IMR-90 (cell line): ENCODE measurements around the gene GP1BA. TPM values are rescaled to one million over a fixed set of nuclear protein-coding genes. Genes with fewer than 3 reads are reported as not detected.
A peak's percentile ranks its signal among the peaks of the same experiment; 100 is the strongest.

Experiments used
- ATAC-seq: fragments of 200-7000 bp; cut with Tn5 transposase; 2 replicates; pipeline ENCODE4 v1.9.1; 2020; ENCODE audit warnings: low read depth, mild to moderate bottlenecking, moderate library complexity
- BruUV-seq: library from RNA; stranded (reverse); fragments of 400-500 nt; replicated peaks from 2 replicates; lab custom pipeline; 2021; lab: Mats Ljungman, UMichigan
- CTCF ChIA-PET: fragments of 300-600 bp; formaldehyde crosslinking; extraction: SDS; loops from one replicate; lab custom pipeline; 2021; ENCODE audit warnings: antibody characterized with exemption; lab: Yijun Ruan, JAX
- POLR2A ChIA-PET: fragments of 300-600 bp; sonication (Branson Sonifier 250); formaldehyde crosslinking; loops from one replicate; lab custom pipeline; 2022; ENCODE audit warnings: antibody characterized with exemption; ENCODE audit not compliant: unreplicated experiment; lab: Charles Lee
- DNase-seq: peaks from one replicate; pipeline ENCODE4 v3.0.0; 2013
- H2AFZ ChIP-seq: replicated peaks from 2 replicates; pipeline ENCODE3; 2013; ENCODE audit warnings: low read length, mild to moderate bottlenecking; ENCODE audit not compliant: poor library complexity
- H2AK5ac ChIP-seq: 2 replicates; pipeline ENCODE4 v1.6.1; 2013; ENCODE audit warnings: low read depth, low read length, inconsistent platforms
- H2AK9ac ChIP-seq: replicated peaks from 2 replicates; pipeline ENCODE3; 2013; ENCODE audit warnings: mild to moderate bottlenecking, low read depth, low read length, moderate library complexity; ENCODE audit not compliant: poor library complexity
- H2BK120ac ChIP-seq: 2 replicates; pipeline ENCODE4 v1.6.1; 2013; ENCODE audit warnings: low read depth, low read length, inconsistent platforms
- H2BK15ac ChIP-seq: 3 replicates; pipeline ENCODE4 v1.6.1; 2013; ENCODE audit warnings: low read depth, low read length, inconsistent platforms
- H2BK20ac ChIP-seq: 2 replicates; pipeline ENCODE4 v1.6.1; 2013; ENCODE audit warnings: low read depth, mild to moderate bottlenecking, inconsistent platforms, low read length, moderate library complexity
- H2BK5ac ChIP-seq: 2 replicates; pipeline ENCODE4 v1.6.1; 2013; ENCODE audit warnings: mild to moderate bottlenecking, low read depth, low read length, inconsistent platforms; ENCODE audit not compliant: poor library complexity, severe bottlenecking
- H3K14ac ChIP-seq: replicated peaks from 2 replicates; pipeline ENCODE4 v1.6.1; 2013; ENCODE audit warnings: low read depth, low read length, inconsistent platforms
- H3K18ac ChIP-seq: 2 replicates; pipeline ENCODE4 v1.6.1; 2013; ENCODE audit warnings: low read depth, low read length, control low read depth
- H3K23ac ChIP-seq: 2 replicates; pipeline ENCODE4 v1.6.1; 2013; ENCODE audit warnings: low read depth, low read length, inconsistent platforms
- H3K27ac ChIP-seq: 2 replicates; pipeline ENCODE4 v1.5.1; 2013; ENCODE audit warnings: mild to moderate bottlenecking, control low read depth, low read length; ENCODE audit not compliant: insufficient read depth
- H3K27me3 ChIP-seq: 2 replicates; pipeline ENCODE4 v1.6.1; 2013; ENCODE audit warnings: low read length; ENCODE audit not compliant: control insufficient read depth, insufficient read depth
- H3K36me3 ChIP-seq: 2 replicates; pipeline ENCODE4 v1.6.1; 2013; ENCODE audit warnings: low read length, mixed read lengths; ENCODE audit not compliant: control insufficient read depth, insufficient read depth
- H3K4ac ChIP-seq: 2 replicates; pipeline ENCODE4 v1.6.1; 2013; ENCODE audit warnings: low read depth, low read length, inconsistent platforms
- H3K4me1 ChIP-seq: 2 replicates; pipeline ENCODE4 v1.6.1; 2013; ENCODE audit warnings: low read length, mixed read lengths; ENCODE audit not compliant: control insufficient read depth, insufficient read depth
- H3K4me2 ChIP-seq: 2 replicates; pipeline ENCODE4 v1.6.1; 2013; ENCODE audit warnings: low read depth, mild to moderate bottlenecking, control low read depth, low read length, moderate library complexity
- H3K4me3 ChIP-seq: 2 replicates; pipeline ENCODE4 v1.5.1; 2013; ENCODE audit warnings: low read depth, mild to moderate bottlenecking, control low read depth, low read length, moderate library complexity; ENCODE audit not compliant: insufficient read depth
- H3K56ac ChIP-seq: 2 replicates; pipeline ENCODE4 v1.6.1; 2013; ENCODE audit warnings: low read length, inconsistent platforms; ENCODE audit not compliant: insufficient read depth; ENCODE audit errors: extremely low read depth
- H3K79me1 ChIP-seq, 2 experiments: 2 replicates each; pipeline ENCODE4 v1.6.1; 2013; ENCODE audit warnings: low read length in 2 of 2, inconsistent platforms in 1 of 2, low read depth in 1 of 2
- H3K9ac ChIP-seq: 2 replicates; pipeline ENCODE4 v1.6.1; 2013; ENCODE audit warnings: low read depth, low read length, control low read depth
- H3K9me1 ChIP-seq: 2 replicates; pipeline ENCODE4 v1.6.1; 2013; ENCODE audit warnings: low read length, inconsistent platforms; ENCODE audit not compliant: insufficient read depth
- H3K9me3 ChIP-seq: 2 replicates; pipeline ENCODE4 v1.6.1; 2013; ENCODE audit warnings: low read length; ENCODE audit not compliant: control insufficient read depth, insufficient read depth
- H4K20me1 ChIP-seq: 2 replicates; pipeline ENCODE4 v1.6.1; 2013; ENCODE audit warnings: low read length, inconsistent platforms; ENCODE audit not compliant: insufficient read depth
- H4K5ac ChIP-seq: 2 replicates; pipeline ENCODE4 v1.6.1; 2013; ENCODE audit warnings: mild to moderate bottlenecking, low read depth, low read length, control low read depth
- H4K8ac ChIP-seq, 2 experiments: 2 replicates each; pipeline ENCODE4 v1.6.1; 2013; ENCODE audit warnings: low read depth in 2 of 2, low read length in 2 of 2, control low read depth in 1 of 2, inconsistent platforms in 1 of 2
- H4K91ac ChIP-seq: 2 replicates; pipeline ENCODE4 v1.6.1; 2013; ENCODE audit warnings: low read depth, low read length, inconsistent platforms; ENCODE audit not compliant: insufficient read depth
- BHLHE40 ChIP-seq: fragments of 150-350 bp; IDR thresholded peaks from 2 replicates; pipeline ENCODE4 v1.6.1; 2016; ENCODE audit warnings: mild to moderate bottlenecking, low read depth, low read length
- CEBPB ChIP-seq: IDR thresholded peaks from 2 replicates; pipeline ENCODE4 v1.6.1; 2012; ENCODE audit warnings: low read depth, low read length, improper control_type of control experiment
- CTCF ChIP-seq: conservative IDR thresholded peaks from 2 replicates; pipeline ENCODE4 v1.5.1; 2012; ENCODE audit warnings: mild to moderate bottlenecking, low read depth, low read length, improper control_type of control experiment
- FOS ChIP-seq: fragments of 150-350 bp; IDR thresholded peaks from 2 replicates; pipeline ENCODE4 v1.6.1; 2016; ENCODE audit warnings: low read depth, low read length
- MAFK ChIP-seq: IDR thresholded peaks from 2 replicates; pipeline ENCODE4 v1.6.1; 2012; ENCODE audit warnings: low read depth, low read length, improper control_type of control experiment
- MAZ ChIP-seq: IDR thresholded peaks from 2 replicates; pipeline ENCODE4 v1.6.1; 2012; ENCODE audit warnings: low read depth, mild to moderate bottlenecking, low read length, improper control_type of control experiment, moderate library complexity, borderline replicate concordance
- MXI1 ChIP-seq: IDR thresholded peaks from 2 replicates; pipeline ENCODE4 v1.6.1; 2012; ENCODE audit warnings: low read depth, mild to moderate bottlenecking, low read length, moderate library complexity, borderline replicate concordance
- NFE2L2 ChIP-seq: fragments of 150-350 bp; IDR thresholded peaks from 2 replicates; pipeline ENCODE4 v1.6.1; 2016; ENCODE audit warnings: low read depth, mild to moderate bottlenecking, low read length
- POLR2A ChIP-seq: IDR thresholded peaks from 2 replicates; pipeline ENCODE4 v1.6.1; 2012; ENCODE audit warnings: mild to moderate bottlenecking, low read depth, low read length
- RAD21 ChIP-seq: IDR thresholded peaks from 2 replicates; pipeline ENCODE4 v1.6.1; 2012; ENCODE audit warnings: low read length, improper control_type of control experiment
- RFX5 ChIP-seq: IDR thresholded peaks from 2 replicates; pipeline ENCODE4 v1.8.0; 2012; ENCODE audit warnings: low read depth, mild to moderate bottlenecking, low read length, moderate library complexity
- SMC3 ChIP-seq: fragments of 150-350 bp; IDR thresholded peaks from 2 replicates; pipeline ENCODE4 v1.6.1; 2016; ENCODE audit warnings: low read depth, mild to moderate bottlenecking, antibody characterized with exemption, low read length, moderate library complexity
- WGBS, 2 experiments: methylation state at CpG; one replicate each; pipeline versions ENCODE4 v1.1.5 to v1.1.7; 2013; ENCODE audit warnings: missing lambda C conversion rate in 2 of 2; ENCODE audit not compliant: insufficient read length in 1 of 2; ENCODE audit errors: extremely low coverage in 2 of 2; 5-methylcytosine and 5-hydroxymethylcytosine counted together
- dilution Hi-C: fragments of 300-500 bp; cut with HindIII; formaldehyde crosslinking; loops from one replicate; pipeline ENCODE4 v1.14.3; 2018; ENCODE audit warnings: low sequenced_read_pairs; ENCODE audit not compliant: unreplicated experiment
- in situ Hi-C: fragments of 300-500 bp; cut with MboI; formaldehyde crosslinking; loops from 3 replicates; pipeline ENCODE4 v1.14.3; 2019; ENCODE audit warnings: low sequenced_read_pairs, inconsistent platforms, mixed read lengths
- intact Hi-C: fragments of 100-400 bp; cut with micrococcal nuclease; formaldehyde crosslinking; loops from 2 replicates; pipeline ENCODE4 v1.10.0; 2022
- polyA plus RNA-seq, 3 experiments: library from polyadenylated mRNA; depleted of rRNA; stranded (reverse); fragments of >200 nt; gene quantifications; 2 replicates each; pipeline ENCODE4 v1.2.3, GENCODE V29; 2012; ENCODE audit warnings: low replicate concordance in 1 of 3
- total RNA-seq: library from RNA; depleted of rRNA; stranded (reverse); fragments of >200 nt; gene quantifications from 2 replicates; pipeline ENCODE4 v1.2.3, GENCODE V29; 2012

Gene GP1BA
- total and polyA plus RNA-seq, 2 of the 4 experiments (the other 2 are of a cell fraction): not detected

- no peak within 1 kb of the TSS for H3K56ac ChIP-seq
- in situ Hi-C loops: no loop called here
- dilution Hi-C loops: no loop called here
- H4K5ac ChIP-seq: no peak within 1 kb of the TSS
- DNase-seq: peak; percentile 79
- H3K9ac ChIP-seq: no peak within 1 kb of the TSS
- peak within 1 kb of the TSS; percentile 40 for H2AFZ ChIP-seq
- peak within 1 kb of the TSS; percentile 58 for H2AK9ac ChIP-seq
- ChIA-PET CTCF (interaction anchor here (0.6 to 1.5 kb wide), 5 partner anchors 18 to 212 kb away, joined by 3 to 5 read pairs (median 4); partner anchors contain the start of gene SPAG7), POLR2A (no interaction called here)
- H4K91ac ChIP-seq: no peak within 1 kb of the TSS
- no peaks in the 10 kb centered on the region for H3K79me1 ChIP-seq
- no peak within 1 kb of the TSS for H3K14ac ChIP-seq
- no peak within 1 kb of the TSS for H3K23ac ChIP-seq
- peak; percentile 73 for ATAC-seq
- no peaks in the 10 kb centered on the region for H3K4me1 ChIP-seq
- no peaks in the 10 kb centered on the region; the same call in 1 of the 2 replicates for H3K9me3 ChIP-seq
- peaks cover 2% of the 10 kb centered on the region; the same call in 1 of the 2 replicates for H3K36me3 ChIP-seq
- H4K8ac ChIP-seq: no peak within 1 kb of the TSS
- intact Hi-C loops: loop anchor here (1.0 kb wide), 1 partner anchor 116 kb away; no protein-coding TSS in a partner anchor
- H3K9me1 ChIP-seq: peaks cover 4% of the 10 kb centered on the region; the same call in 1 of the 2 replicates
- no peak within 1 kb of the TSS for H2BK20ac ChIP-seq
- H3K27ac ChIP-seq: no peak within 1 kb of the TSS
- no peak within 1 kb of the TSS for H2BK120ac ChIP-seq
- H3K27me3 ChIP-seq: peaks cover 2% of the 10 kb centered on the region; the same call in 1 of the 2 replicates
- no peak within 1 kb of the TSS for H2BK15ac ChIP-seq
- no peak within 1 kb of the TSS for H3K4me2 ChIP-seq
- no TSS peak for BruUV-seq
- H2BK5ac ChIP-seq: no peak within 1 kb of the TSS
- H2AK5ac ChIP-seq: 0 out of 2 replicates have a peak within 1 kb of the TSS, but pooled peaks have one; percentile 63
- no peak within 1 kb of the TSS for H3K4ac ChIP-seq
- H3K4me3 ChIP-seq: no peak within 1 kb of the TSS
- no CpG with 5 or more reads among the region's 10 CpGs for WGBS, 2 experiments
- TF ChIP-seq POLR2A: no peak
- no peak for TF ChIP-seq MAFK
- TF ChIP-seq NFE2L2: no peak
- TF ChIP-seq RAD21: peak; percentile 50
- peak; percentile 65 for TF ChIP-seq CTCF
- peak; percentile 67 for TF ChIP-seq BHLHE40
- TF ChIP-seq CEBPB: no peak
- no peak for TF ChIP-seq FOS
- TF ChIP-seq MAZ: no peak
- peak; percentile 46; the same call in 1 of the 2 replicates for TF ChIP-seq SMC3
- no peak for TF ChIP-seq MXI1
- TF ChIP-seq RFX5: no peak
- no peak within 1 kb of the TSS for H3K18ac ChIP-seq
- H4K20me1 ChIP-seq: no peaks in the 10 kb centered on the region; the same call in 1 of the 2 replicates
Observed at GRCh38 chr17:4903051-4903818, 28.8 kb upstream of the GP1BA start, which contains the start of gene CHRNE. Gene CHRNE (minus strand): TSS chr17:4903098. CDS start chr17:4903063, 35 bp downstream.
